GM19099 (cell line): ENCODE measurements around the gene MPP2.

ENCODE experiments used
- POLR2A ChIP-seq: IDR thresholded peaks from 3 replicates; pipeline ENCODE4 v1.6.1; 2011; ENCODE audit warnings: low read depth; ENCODE audit not compliant: insufficient read length; ENCODE audit errors: extremely low read depth

The MPP2 gene

DNA sequence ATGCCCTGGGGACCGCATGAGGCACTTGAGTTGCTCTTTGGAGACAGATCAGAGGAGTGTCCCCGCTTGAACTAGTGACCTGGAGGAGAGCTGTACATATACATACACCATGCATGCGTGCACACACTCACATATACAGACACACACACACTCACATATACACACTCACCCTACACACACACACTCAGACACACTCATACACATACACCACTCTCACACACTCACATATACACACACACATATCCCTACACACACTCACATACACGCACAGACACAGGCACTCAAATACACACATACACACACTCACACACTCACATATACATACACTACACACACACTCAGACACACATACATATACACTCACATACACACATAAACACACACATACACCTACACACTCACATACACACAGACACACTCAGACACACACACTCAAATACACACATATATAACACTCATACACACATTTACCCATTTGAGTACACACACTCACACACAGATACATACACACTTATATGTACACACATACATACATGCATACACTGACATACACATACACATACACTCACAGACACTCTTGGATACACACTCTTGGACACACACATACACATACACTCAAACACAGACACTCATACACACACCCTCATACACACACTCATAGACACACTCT, 5.4 kb upstream of the MPP2 start:
- no peak for TF ChIP-seq POLR2A

DNA sequence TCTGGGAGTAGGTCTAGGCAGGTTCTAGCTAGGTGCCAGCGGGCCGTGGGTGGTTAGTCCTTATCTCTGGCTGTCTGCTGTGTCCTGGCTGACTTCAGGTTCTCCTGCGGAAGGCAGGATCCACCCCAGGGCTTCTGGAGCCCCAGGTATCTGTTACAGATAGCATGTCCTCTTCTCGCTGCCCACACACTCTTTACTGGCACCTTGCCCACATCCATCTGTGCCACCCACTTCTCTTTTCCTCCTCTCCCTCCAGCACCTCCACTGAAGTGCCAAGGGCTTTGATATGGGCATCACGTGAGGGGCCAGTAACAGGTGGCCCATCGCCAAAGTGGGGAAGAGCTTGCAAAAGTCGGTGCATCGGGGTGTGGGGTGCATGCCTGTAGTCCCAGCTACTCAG, 4.6 kb upstream of the MPP2 start:
- no peak for TF ChIP-seq POLR2A

DNA sequence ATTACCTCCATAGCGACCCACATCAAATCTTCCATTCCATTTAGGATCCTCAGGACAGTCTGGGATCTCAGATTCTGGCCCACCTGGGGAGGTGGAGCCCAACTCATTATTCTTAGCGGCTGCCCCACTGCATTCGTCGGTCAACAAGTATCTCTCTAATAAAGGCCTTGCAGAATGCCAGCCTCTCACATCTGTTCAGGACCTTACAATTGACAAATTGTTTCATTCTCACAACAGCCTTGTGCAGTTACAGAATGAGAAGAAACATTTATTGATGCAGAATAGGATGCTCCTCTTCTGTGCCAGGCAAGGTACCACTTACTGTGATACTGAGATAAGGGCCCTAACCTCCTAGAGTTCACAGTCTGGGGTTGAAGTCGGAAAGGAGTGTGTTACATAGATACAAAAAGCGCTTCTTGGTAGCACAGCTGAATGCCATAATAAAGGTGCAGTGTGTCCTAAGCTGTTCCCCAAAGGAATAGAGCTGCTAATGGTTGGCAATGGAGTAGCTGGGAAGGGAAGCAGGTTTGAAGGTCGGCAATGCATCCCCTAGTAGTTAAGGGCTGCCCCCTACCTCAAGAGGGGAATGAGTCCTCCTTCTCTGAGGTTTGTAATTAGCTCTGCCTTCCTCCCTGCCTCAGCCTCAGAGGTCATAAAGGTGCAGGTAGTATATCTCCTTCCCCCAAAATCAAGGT, 2.3 kb upstream of the MPP2 start:
- no peak for TF ChIP-seq POLR2A

DNA sequence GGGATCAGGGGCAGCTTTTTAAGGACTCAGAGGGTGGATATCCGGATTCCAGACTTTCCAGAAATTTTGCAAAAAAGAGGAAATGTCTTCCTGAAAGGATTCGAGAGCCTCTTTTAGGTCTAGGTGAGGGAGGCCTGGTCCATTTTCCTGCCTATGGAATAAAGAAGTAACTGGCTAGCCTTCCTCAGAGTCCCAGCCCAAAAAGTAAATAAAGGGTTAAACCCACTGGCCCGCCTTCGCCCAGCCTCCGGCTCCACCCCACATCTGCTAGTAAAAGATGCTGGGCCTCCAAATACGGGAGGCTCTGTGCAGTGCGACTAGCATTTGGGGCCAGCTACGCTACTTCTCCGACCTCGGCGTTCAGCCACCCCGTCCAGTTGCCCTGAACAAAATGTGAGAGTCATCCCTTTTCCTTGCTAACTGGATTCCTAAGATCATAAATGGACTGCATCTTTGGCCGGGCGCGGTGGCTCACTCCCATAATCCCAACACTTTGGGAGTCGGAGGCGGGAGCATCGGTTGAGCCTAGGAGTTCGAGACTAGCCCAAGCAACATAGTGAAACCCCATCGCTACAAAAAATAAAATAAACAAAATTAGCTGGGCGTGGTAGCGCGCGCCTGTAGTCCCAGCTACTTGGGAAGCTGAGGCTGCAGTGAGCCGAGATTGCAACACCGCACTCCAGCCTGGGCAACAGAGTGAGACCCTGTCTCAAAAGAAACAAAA, 824 bp upstream of the MPP2 start:
- TF ChIP-seq POLR2A: no peak

DNA sequence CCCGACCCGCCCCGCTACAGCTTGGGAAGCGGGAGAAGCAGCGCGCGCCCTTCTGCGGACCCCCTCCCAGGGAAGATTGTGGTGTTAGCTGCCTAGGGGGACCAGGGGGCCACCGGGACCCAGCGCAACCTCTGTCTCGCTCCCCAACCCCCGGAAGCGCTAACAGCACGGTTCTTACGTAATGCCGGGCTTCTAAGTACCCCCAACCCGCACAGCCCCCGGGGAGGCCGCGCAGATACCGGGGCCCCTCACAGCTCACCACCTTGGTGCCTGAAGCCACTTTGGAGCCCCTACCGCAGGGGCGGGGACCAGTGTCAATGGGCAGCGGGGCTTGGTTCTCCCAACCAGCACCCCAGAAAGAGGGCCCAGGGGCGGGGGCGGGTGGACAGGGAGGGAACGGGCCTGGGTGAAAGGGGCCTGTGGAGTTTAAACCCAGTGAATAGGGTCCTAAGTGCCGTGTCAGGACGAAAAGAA, 348 bp downstream of the MPP2 start:
- no peak for TF ChIP-seq POLR2A

DNA sequence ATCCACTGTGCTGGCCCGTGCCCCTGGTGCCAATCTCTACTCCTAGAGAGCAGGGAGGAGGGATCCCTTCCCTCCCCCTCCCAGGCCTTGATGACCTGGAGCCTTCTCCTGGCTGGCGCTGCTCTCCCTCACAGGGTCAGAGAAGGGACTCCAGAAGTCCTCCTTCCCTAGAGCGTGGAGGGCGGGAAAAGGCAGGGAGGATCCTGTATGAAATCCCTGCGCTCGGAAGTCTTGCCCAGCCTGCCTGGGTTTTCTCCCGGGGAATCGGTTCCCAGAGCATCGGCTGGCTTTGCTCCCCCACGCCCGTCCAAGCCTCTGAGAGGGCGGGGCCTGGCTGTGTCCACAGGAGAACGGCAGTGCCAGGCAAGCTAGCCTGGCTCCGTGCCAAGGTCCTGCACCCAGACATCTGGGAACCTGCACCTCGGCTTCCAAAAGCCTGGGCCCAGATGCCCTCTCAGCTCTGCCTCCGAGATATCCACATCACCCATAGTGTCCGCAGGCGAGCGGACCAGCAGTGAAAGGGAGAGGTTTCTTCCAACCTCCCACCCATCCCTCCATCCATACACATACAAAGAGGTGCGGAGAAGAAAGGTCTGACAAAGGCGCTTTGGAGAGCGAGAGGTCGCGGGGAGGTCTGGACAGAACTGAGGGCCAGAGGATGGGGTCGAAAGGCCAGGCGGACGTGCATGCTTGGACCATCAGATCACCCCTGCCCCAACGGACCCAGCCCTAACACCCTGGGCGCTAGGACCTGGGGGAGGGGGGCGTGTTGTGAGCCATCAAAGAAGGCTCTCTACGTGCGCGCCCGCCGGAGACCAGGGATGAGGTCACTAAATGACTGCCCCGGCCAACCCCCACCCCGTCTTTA, 1.1 kb downstream of the MPP2 start:
- no peak for TF ChIP-seq POLR2A

DNA sequence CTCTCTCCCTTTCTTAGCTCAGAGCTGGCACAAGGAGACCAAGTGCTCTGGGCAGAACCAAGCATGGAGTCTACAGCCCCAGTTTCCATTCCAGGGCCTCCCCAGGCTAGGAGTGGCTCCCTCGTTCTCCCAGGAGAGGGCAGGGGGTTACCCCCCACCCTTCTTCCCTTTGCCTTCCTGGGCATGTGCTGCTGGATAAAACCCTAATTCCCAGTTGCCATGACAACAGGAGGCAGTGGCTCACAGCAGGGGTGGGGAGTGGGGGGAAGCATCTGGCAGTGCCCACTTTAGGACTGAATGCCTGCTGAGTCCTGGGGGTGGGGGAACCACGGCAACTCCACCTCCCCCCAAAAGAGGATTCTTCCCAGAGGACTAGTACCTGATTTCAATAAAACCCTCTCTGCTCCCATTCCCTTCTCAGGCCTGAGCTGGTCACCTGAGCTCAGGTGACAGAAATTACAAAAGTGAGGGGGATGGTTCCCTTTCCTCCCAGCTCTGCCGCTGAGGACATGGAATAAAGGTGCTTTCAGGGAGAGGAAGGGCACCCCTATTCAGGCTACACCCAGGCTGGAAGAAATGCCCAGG, 1.8 kb downstream of the MPP2 start:
- TF ChIP-seq POLR2A: no peak

DNA sequence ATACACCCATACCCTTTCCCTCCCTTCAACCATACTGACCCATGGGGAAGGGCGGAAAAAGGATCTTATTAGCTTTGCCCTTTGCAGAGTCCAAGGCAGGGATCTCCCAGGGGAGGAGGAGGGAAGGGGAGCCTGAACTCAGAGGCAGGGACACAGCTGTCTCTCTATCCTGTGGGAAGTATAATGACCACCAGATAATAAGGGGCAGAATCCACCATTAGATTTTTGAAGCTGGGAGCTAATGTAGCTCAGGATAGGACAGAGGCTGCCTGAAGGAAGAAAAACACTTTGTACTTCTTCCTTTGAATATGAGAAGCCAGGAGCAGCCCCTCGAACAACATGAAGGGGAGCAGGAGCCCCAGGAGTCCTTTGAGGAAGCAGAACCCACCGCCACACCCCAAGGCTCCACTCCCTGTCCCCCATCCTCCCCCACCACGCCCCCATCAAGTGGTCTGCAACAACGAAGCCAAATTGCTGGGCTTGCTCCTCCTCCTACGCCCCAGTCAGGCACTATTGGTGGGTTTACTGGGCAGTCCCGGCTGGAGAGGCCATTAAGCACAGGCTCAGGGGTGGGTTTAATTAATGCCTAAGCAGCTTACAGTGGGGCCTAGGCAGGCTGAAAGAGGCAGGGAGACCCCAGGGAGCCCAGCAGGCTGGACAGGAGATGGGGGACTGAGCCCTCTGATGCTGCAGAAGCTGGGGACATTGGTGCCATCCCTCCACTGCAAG, 5.3 kb downstream of the MPP2 start:
- TF ChIP-seq POLR2A: no peak

DNA sequence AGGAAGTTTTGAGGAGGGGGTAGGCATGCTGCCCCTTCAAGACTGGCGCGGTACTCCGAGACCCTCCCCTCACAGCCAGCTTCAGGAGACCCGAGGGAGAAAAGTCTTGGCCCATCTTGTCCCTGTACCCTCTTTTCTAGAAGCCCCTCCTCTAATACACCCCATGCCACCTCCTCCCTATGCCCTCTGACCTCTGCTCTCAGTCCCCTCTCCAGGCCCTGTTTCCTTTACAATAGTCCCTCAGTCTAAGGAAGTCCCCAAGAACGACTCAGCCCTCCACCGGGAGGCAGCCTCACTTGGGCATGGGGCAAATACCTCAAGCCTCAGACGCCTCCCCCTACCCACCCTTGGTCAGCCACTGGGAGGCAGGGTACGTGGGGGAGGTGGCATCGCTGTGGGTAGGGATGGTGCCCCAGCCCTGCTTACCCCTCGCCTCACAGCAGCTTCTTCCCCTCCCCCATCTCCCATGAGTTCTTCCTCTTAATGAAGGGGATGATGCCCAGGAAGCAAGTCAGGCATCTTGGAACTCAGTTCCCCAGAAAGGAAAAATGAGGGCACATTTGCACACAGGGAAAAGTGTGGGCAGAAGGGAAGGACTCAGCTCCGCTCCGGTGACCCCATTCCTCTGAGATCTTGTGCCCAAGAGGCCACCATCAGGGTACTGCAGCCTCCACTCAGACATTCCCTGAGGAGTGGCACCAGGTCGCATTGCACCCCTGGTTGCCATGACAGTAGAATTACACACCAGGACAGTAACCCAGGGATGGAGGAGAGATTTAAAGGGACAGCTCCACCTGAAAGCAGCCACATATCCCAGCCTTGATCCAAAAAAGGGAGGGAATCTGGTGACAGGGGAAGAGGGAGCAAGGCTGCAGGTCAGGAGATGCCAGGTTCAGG, 6.2 kb downstream of the MPP2 start:
- TF ChIP-seq POLR2A: no peak

DNA sequence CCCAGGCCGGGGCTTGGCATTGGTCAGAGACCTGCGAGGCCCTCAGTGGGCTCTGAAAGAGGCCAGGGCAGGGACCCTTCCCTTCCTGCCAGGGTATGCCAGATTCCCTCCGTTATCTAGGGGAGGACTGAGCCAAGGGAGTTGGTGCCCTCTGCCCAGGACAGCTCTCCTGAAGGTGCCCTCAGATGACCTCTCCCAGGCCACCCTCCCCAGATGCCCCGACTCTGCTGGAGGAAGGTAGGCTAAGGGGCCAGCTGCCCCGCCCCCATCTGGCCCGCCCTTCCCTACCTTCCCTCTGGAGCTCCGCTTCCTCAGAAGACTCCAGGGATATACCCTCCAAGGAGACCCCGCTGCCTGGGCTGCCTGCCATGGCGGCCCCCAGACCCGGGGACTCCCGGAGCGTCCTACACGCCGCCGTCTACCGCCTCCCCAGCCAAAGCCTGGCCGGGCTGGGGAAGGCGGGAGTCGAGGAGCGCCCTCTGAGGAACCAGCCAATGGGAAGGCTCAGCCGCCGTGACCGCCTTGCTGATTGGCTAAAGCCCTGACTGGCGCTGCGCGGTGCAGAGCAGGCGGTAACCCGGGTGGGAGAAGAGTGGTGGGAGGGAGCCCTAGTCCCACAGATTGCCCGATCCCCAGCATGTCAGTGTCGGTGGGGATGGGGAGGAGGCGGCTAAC, 7.0 kb downstream of the MPP2 start:
- TF ChIP-seq POLR2A: no peak

DNA sequence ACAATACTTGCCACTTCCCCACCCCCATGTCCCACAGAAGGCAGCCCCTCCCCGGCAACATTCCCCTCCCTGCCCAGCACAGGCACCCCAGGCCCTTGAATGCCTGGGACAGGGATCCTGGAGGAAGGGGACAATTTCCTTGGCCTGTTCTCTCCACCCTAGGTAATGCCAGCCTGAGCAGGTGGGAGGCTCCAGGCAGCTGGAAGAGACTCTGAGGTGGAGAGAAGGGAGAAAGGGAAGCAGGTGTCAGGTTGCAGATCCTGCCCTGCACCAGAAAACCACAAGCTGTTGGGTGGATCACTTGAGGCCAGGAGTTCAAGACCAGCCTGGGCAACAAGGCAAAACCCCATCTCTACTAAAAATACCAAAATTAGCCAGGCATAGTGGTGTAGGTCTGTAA, 8.9 kb downstream of the MPP2 start:
- TF ChIP-seq POLR2A: no peak

DNA sequence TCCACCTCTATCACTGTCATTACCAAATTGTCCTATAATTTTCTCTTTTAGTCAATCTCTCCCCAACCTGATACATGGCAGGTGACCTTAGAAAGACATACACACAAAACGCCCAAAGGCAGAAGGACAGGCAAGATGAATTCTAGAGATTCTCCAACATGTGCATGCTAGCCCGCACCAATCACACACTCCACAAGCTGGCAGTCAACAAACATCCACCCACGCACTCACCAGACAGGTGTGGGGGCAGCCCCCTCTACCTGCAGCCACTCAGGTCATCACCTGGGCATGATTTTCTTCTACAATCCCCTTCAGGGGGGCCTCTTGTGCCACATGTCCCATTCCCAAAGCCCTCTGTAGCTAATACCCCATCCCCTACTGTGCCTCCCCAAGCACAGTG, 9.5 kb downstream of the MPP2 start:
- no peak for TF ChIP-seq POLR2A

DNA sequence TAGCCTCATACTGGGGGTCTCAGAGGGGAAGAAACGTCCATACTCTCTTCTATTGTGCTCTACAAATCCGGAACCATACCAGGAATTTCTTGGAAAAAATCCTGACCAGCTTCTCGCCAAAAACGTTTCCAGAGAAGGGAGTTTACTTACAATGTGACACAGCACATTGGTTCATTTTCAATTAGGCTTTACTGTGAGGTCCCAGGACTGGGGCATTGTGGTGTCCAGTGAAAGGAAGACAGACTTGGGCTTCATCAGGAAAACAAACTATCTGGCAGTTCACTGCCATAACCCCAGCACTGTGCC, 14.7 kb downstream of the MPP2 start:
- no peak for TF ChIP-seq POLR2A
